GM12878 (cell line): ENCODE data around the gene NRG3. TPM values are rescaled to one million over a fixed set of nuclear protein-coding genes. Genes with fewer than 3 reads are reported as not detected.

ENCODE experiments used
- ATAC-seq: fragments of 200-7000 bp; cut with Tn5 transposase; 3 replicates; pipeline ENCODE4 v1.9.1; 2020; ENCODE audit warnings: mild to moderate bottlenecking, moderate library complexity
- BruUV-seq: library from RNA; stranded (reverse); fragments of 400-500 nt; replicated peaks from 2 replicates; lab custom pipeline; 2021; lab: Mats Ljungman, UMichigan
- CTCF ChIA-PET: fragments of 300-600 bp; sonication (Branson Sonifier 250); formaldehyde crosslinking; extraction: SDS; loops from one replicate; lab custom pipeline; 2021; ENCODE audit warnings: inconsistent platforms; lab: Yijun Ruan, JAX
- POLR2A ChIA-PET: fragments of 350-600 bp; formaldehyde crosslinking; extraction: SDS; loops from one replicate; lab custom pipeline; 2021; ENCODE audit warnings: inconsistent platforms; lab: Charles Lee
- RAD21 ChIA-PET: fragments of 300-600 bp; sonication (Branson Sonifier 250); formaldehyde crosslinking; loops from one replicate; lab custom pipeline; 2023; ENCODE audit warnings: antibody characterized with exemption; ENCODE audit not compliant: unreplicated experiment; lab: Charles Lee
- SMC1A ChIA-PET: fragments of 300-600 bp; sonication (Branson Sonifier 250); formaldehyde crosslinking; loops from one replicate; lab custom pipeline; 2023; ENCODE audit not compliant: unreplicated experiment, uncharacterized antibody; lab: Charles Lee
- DNase-seq: peaks from one replicate; pipeline ENCODE4 v3.0.0-alpha.2; 2011; ENCODE audit warnings: low read depth, low spot score
- FAIRE-seq: peaks from 3 replicates; lab custom pipeline; 2011; peaks lifted over from hg19 to GRCh38; lab: Jason Lieb, UNC
- H2AFZ ChIP-seq: 2 replicates; pipeline ENCODE4 v1.6.0; 2011; ENCODE audit warnings: low read depth, low read length, control low read depth; ENCODE audit not compliant: control insufficient read depth
- H3K27ac ChIP-seq: 2 replicates; pipeline ENCODE4 v1.5.1; 2011; ENCODE audit warnings: control low read depth; ENCODE audit not compliant: control insufficient read depth, insufficient read depth
- H3K27me3 ChIP-seq, 2 experiments: replicated peaks in 1 of 2; 2 replicates each; pipeline versions ENCODE4 v1.6.0 to v1.6.1; 2011; ENCODE audit warnings: low read length in 1 of 2; ENCODE audit not compliant: control insufficient read depth in 2 of 2, insufficient read depth in 2 of 2
- H3K36me3 ChIP-seq, 2 experiments: 2 replicates each; pipeline ENCODE4 v1.5.1; 2011; ENCODE audit warnings: low read length in 1 of 2; ENCODE audit not compliant: control insufficient read depth in 2 of 2, insufficient read depth in 2 of 2
- H3K4me1 ChIP-seq: 2 replicates; pipeline ENCODE4 v1.6.1; 2011; ENCODE audit warnings: mild to moderate bottlenecking, low read length, moderate library complexity, mixed read lengths; ENCODE audit not compliant: control insufficient read depth, insufficient read depth
- H3K4me2 ChIP-seq: 2 replicates; pipeline ENCODE4 v1.6.0; 2011; ENCODE audit warnings: control low read depth; ENCODE audit not compliant: control insufficient read depth, insufficient read depth
- H3K4me3 ChIP-seq: fragments of 200-600 bp; sonication (generic); 2 replicates; pipeline ENCODE4 v1.5.1; 2016
- H3K79me2 ChIP-seq: 2 replicates; pipeline ENCODE4 v1.6.0; 2011; ENCODE audit warnings: low read length; ENCODE audit not compliant: control insufficient read depth, insufficient read depth
- H3K9ac ChIP-seq: 2 replicates; pipeline ENCODE4 v1.8.0; 2011; ENCODE audit warnings: low read length, control low read depth, mixed read lengths; ENCODE audit not compliant: control insufficient read depth, insufficient read depth
- H3K9me3 ChIP-seq: replicated peaks from 3 replicates; pipeline ENCODE4 v1.5.1; 2011; ENCODE audit warnings: mild to moderate bottlenecking, low read length; ENCODE audit not compliant: control insufficient read depth, insufficient read depth
- H4K20me1 ChIP-seq: 2 replicates; pipeline ENCODE4 v1.6.0; 2011; ENCODE audit not compliant: control insufficient read depth, insufficient read depth
- BACH1 ChIP-seq: fragments of 450-650 bp; IDR thresholded peaks from 2 replicates; pipeline ENCODE4 v1.6.1; 2017; ENCODE audit warnings: mild to moderate bottlenecking, borderline replicate concordance
- BMI1 ChIP-seq: fragments of 450-650 bp; IDR thresholded peaks from 2 replicates; pipeline ENCODE4 v1.6.1; 2016; ENCODE audit warnings: mild to moderate bottlenecking, moderate library complexity, borderline replicate concordance
- CBX3 ChIP-seq: fragments of 200-600 bp; sonication (generic); IDR thresholded peaks from 2 replicates; pipeline ENCODE4 v1.6.1; 2016; ENCODE audit warnings: low read depth, borderline replicate concordance
- EGR1 ChIP-seq, 2 experiments: IDR thresholded peaks; 1 replicate in 1 of 2; 2 replicates in 1 of 2; pipeline ENCODE4 v1.6.1; 2011 to 2012; ENCODE audit warnings: low read depth in 2 of 2, low read length in 2 of 2, borderline replicate concordance in 1 of 2, mild to moderate bottlenecking in 1 of 2, moderate library complexity in 1 of 2
- HDAC2 ChIP-seq: fragments of 200-600 bp; sonication (generic); IDR thresholded peaks from 2 replicates; pipeline ENCODE4 v1.6.1; 2017
- HSF1 ChIP-seq: fragments of 150-350 bp; IDR thresholded peaks from 2 replicates; pipeline ENCODE4 v1.6.1; 2014; ENCODE audit warnings: mild to moderate bottlenecking, low read depth, low read length
- IKZF2 ChIP-seq, 2 experiments: fragments of 450-650 bp; IDR thresholded peaks; 2 replicates each; pipeline ENCODE4 v1.6.1; 2017; ENCODE audit warnings: mild to moderate bottlenecking in 2 of 2, moderate library complexity in 2 of 2
- MTA3 ChIP-seq: IDR thresholded peaks from 2 replicates; pipeline ENCODE4 v1.6.1; 2012; ENCODE audit warnings: low read length, inconsistent platforms, borderline replicate concordance
- MXI1 ChIP-seq: fragments of 150-350 bp; IDR thresholded peaks from 2 replicates; pipeline ENCODE4 v1.6.1; 2011; ENCODE audit warnings: low read depth, mild to moderate bottlenecking, inconsistent platforms, low read length, improper control_type of control experiment
- NR2C2 ChIP-seq: IDR thresholded peaks from 2 replicates; pipeline ENCODE4 v1.6.1; 2011; ENCODE audit warnings: borderline replicate concordance, low read depth; ENCODE audit not compliant: control insufficient read depth, insufficient read length
- SMAD5 ChIP-seq: IDR thresholded peaks from 2 replicates; pipeline ENCODE4 v1.6.1; 2016; ENCODE audit warnings: antibody characterized with exemption, low read depth
- ZBTB33 ChIP-seq: fragments of 450-650 bp; IDR thresholded peaks from 2 replicates; pipeline ENCODE4 v1.6.1; 2017; ENCODE audit warnings: mild to moderate bottlenecking
- ZNF622 ChIP-seq: fragments of 450-650 bp; IDR thresholded peaks from 2 replicates; pipeline ENCODE4 v1.6.1; 2017; ENCODE audit warnings: mild to moderate bottlenecking, inconsistent platforms
- ZSCAN29 ChIP-seq: fragments of 450-650 bp; IDR thresholded peaks from 2 replicates; pipeline ENCODE4 v1.6.1; 2017; ENCODE audit warnings: mild to moderate bottlenecking, moderate library complexity
- WGBS: methylation state at CpG from one replicate; pipeline ENCODE4 v1.1.6; 2016; ENCODE audit warnings: low lambda C conversion rate; ENCODE audit not compliant: insufficient replicate concordance, insufficient coverage; ENCODE audit errors: missing lambda C conversion rate; 5-methylcytosine and 5-hydroxymethylcytosine counted together
- in situ Hi-C: fragments of 300-500 bp; cut with MboI; formaldehyde crosslinking; loops from 9 replicates; pipeline ENCODE4 v1.14.3; 2018; ENCODE audit warnings: mixed read lengths
- intact Hi-C: fragments of 100-400 bp; cut with micrococcal nuclease; formaldehyde crosslinking; loops from one replicate; pipeline ENCODE4 v1.14.2; 2022; ENCODE audit not compliant: unreplicated experiment
- polyA plus RNA-seq, 11 experiments: library from polyadenylated mRNA; depleted of rRNA in 4 of 11; unstranded in 6 of 11; stranded (reverse) in 5 of 11; fragments of >200 nt; fragmentation: Nextera tagmentation in 4 of 11; fragmentation: Illumina TruSeq in 1 of 11; extraction: Ambion mirVana in 4 of 11; extraction: Trizol in 1 of 11; gene quantifications; 1 replicate in 1 of 11; 2 replicates in 10 of 11; pipeline versions ENCODE4 v1.2.1 to v1.2.3, GENCODE V29; 2011 to 2016; ENCODE audit warnings: inconsistent platforms in 2 of 11, missing spikeins in 2 of 11, low read depth in 1 of 11
- total RNA-seq, 4 experiments: library from RNA; depleted of rRNA in 3 of 4; stranded (reverse); fragments of >200 nt in 3 of 4; fragmentation: Illumina TruSeq in 1 of 4; extraction: Trizol in 1 of 4; gene quantifications; 2 replicates each; pipeline versions ENCODE4 v1.2.1 to v1.2.3, GENCODE V29; 2013 to 2021

Gene NRG3
- total and polyA plus RNA-seq, 10 of the 15 experiments (the other 5 are each of a cell fraction or from before 2014, with no cell fraction given) = 0.03 to 0.41 (median 0.17) TPM; not detected in 3

GRCh38 chr10:82874671-82875070 lies 999.7 kb downstream of the NRG3 start:
- DNase-seq = no peak
- 48% methylated on average over 1 of the region's 1 CpG for WGBS
- ChIA-PET POLR2A (no interaction called here), RAD21 (interaction anchor here (0.9 kb wide), 1 partner anchor 95 kb away, joined by 3 read pairs; no protein-coding TSS in a partner anchor), SMC1A (interaction anchor here (1.0 to 1.1 kb wide), 3 partner anchors 12 to 48 kb away, joined by 3 to 4 read pairs (median 3); no protein-coding TSS in a partner anchor), CTCF (interaction anchor here (0.8 kb wide), 1 partner anchor 83 kb away, joined by 3 read pairs; no protein-coding TSS in a partner anchor)
- Histone ChIP-seq H3K9ac (no peak overlapping the region), H3K9me3 (no peaks in the 10 kb centered on the region), H3K4me1 (no peaks in the 10 kb centered on the region), H3K27ac (no peak overlapping the region), H3K79me2 (no peaks in the 10 kb centered on the region), H3K4me2 (no peak overlapping the region), H4K20me1 (no peaks in the 10 kb centered on the region), H2AFZ (no peak overlapping the region), H3K27me3 (no peaks in the 10 kb centered on the region), H3K36me3 (no peaks in the 10 kb centered on the region), H3K4me3 (no peak overlapping the region)
- FAIRE-seq = no peak
- BruUV-seq = no TSS peak
- ATAC-seq = no peak
- in situ Hi-C loops (no loop called here), intact Hi-C loops (no loop called here)
- TF ChIP-seq CBX3 = no peak

GRCh38 chr10:82880776-82881290 lies 1005.8 kb downstream of the NRG3 start:
- RAD21 ChIA-PET = interaction anchor here (0.6 kb wide), 1 partner anchor 33 kb away, joined by 3 read pairs; no protein-coding TSS in a partner anchor
- no peaks in the 10 kb centered on the region for H3K4me1 ChIP-seq
- DNase-seq (no peak), ATAC-seq (no peak)
- BruUV-seq = no TSS peak
- TF ChIP-seq HDAC2 (no peak), BACH1 (no peak), NR2C2 (no peak), SMAD5 (no peak), MTA3 (no peak), ZSCAN29 (no peak), BMI1 (no peak), MXI1 (no peak), ZNF622 (no peak), HSF1 (no peak), IKZF2 (IDR thresholded peaks at IDR 0.05) (no peak), EGR1 (IDR thresholded peaks at IDR 0.05; ENCODE audit: borderline replicate concordance in 1 of 2, low read depth in 2 of 2, low read length in 2 of 2) (no peak), ZBTB33 (no peak)
- TF ChIP-seq, all 136 proteins: peak for 0
- in situ Hi-C loops = no loop called here
- FAIRE-seq = no peak
- 0% methylated on average over 2 of the region's 2 CpGs for WGBS
- H3K9me3 ChIP-seq = no peaks in the 10 kb centered on the region
- H3K9ac ChIP-seq = no peak overlapping the region
- CTCF ChIA-PET = interaction anchor here (1.1 kb wide), 1 partner anchor 85 kb away, joined by 3 read pairs; no protein-coding TSS in a partner anchor
- H3K79me2 ChIP-seq = no peaks in the 10 kb centered on the region
- no peak overlapping the region for H2AFZ ChIP-seq
- no peaks in the 10 kb centered on the region for H3K27me3 ChIP-seq
- POLR2A ChIA-PET = no interaction called here
- no peak overlapping the region for H3K4me3 ChIP-seq
- no peak overlapping the region for H3K27ac ChIP-seq
- no peaks in the 10 kb centered on the region for H4K20me1 ChIP-seq
- SMC1A ChIA-PET = interaction anchor here (1.1 kb wide), 1 partner anchor 9 kb away, joined by 3 read pairs; no protein-coding TSS in a partner anchor
- no peak overlapping the region for H3K4me2 ChIP-seq
- H3K36me3 ChIP-seq = no peaks in the 10 kb centered on the region
- intact Hi-C loops = no loop called here
